ENCODE results near the gene SCARB1. TPM values are rescaled to one million over a fixed set of nuclear protein-coding genes. Genes with fewer than 3 reads are reported as not detected.
"Not testable (repeated sequence)": the region's sequence is repeated elsewhere in the genome, so short reads cannot be mapped to it uniquely, and the experiment has no call there.

SCARB1 gene, protein sequence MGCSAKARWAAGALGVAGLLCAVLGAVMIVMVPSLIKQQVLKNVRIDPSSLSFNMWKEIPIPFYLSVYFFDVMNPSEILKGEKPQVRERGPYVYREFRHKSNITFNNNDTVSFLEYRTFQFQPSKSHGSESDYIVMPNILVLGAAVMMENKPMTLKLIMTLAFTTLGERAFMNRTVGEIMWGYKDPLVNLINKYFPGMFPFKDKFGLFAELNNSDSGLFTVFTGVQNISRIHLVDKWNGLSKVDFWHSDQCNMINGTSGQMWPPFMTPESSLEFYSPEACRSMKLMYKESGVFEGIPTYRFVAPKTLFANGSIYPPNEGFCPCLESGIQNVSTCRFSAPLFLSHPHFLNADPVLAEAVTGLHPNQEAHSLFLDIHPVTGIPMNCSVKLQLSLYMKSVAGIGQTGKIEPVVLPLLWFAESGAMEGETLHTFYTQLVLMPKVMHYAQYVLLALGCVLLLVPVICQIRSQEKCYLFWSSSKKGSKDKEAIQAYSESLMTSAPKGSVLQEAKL
- total RNA-seq = 10 to 100 TPM; 18.2 to 18.3 TPM

DNA sequence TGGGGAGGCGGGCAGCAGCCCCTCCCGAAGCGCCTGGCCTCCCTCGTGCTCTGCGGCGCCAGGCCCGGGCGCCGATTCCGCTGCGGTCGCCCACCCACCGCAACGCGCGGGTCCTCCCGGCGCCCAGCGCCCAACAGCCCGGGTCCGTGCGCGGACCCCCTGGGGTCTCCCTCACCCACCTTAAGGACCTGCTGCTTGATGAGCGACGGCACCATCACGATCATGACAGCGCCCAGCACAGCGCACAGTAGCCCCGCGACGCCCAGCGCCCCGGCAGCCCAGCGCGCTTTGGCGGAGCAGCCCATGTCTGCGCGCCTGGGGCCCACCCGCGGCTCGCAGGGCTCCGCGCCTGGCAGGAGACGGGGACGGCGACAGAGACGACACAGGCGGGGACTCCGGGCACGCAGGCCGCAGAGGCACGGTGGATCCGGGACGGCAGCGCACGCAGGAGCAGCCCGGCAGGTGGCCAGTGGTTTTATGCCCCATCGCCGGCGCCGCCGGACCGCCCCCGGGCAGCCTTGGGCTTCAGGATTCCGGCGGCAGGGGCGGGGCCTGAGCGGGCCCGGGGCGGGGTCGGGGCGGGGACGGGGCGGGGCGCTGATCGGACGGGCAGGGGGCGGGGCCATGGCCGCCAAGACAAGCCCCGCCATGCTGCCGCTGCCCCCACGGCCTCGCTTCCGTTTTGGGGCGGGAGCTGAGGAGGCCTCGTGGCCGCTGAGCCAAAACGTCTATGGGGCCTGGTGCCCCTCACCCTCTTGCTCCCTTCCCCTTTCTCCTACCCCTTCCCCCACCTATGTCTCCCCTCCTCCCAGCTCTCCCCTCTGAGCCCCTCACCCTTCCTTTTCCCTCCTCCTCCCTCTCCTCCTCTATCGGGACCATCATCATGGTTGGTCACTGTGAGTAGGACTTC is at the start of gene SCARB1:
Gene SCARB1 (minus strand): TSS at position 449 of the 910 bp plus-strand sequence. CDS start 144 bp downstream, at position 305.
- Mint-ChIP-seq H3K27me3 (ENCODE audit: low read depth) (peaks cover 1% of the 10 kb centered on the region), H3K36me3 (ENCODE audit: low read depth) (peaks cover 3% of the 10 kb centered on the region), H3K4me1 (ENCODE audit: low read depth) (peaks cover 16% of the 10 kb centered on the region), H3K27ac (peak within 1 kb of the TSS; percentile 84), H3K9me3 (no peaks in the 10 kb centered on the region), H3K4me3 (peak within 1 kb of the TSS; percentile 78)
- peak; percentile 79 for DNase-seq
- CTCF ChIA-PET = interaction anchor here (0.9 kb wide), 1 partner anchor 201 kb away, joined by 3 read pairs; no protein-coding TSS in a partner anchor
- intact Hi-C loops (cut with micrococcal nuclease) = loop anchor here (1.0 to 2.0 kb wide), 3 partner anchors 43 to 126 kb away; partner anchors contain the start of gene DHX37

DNA sequence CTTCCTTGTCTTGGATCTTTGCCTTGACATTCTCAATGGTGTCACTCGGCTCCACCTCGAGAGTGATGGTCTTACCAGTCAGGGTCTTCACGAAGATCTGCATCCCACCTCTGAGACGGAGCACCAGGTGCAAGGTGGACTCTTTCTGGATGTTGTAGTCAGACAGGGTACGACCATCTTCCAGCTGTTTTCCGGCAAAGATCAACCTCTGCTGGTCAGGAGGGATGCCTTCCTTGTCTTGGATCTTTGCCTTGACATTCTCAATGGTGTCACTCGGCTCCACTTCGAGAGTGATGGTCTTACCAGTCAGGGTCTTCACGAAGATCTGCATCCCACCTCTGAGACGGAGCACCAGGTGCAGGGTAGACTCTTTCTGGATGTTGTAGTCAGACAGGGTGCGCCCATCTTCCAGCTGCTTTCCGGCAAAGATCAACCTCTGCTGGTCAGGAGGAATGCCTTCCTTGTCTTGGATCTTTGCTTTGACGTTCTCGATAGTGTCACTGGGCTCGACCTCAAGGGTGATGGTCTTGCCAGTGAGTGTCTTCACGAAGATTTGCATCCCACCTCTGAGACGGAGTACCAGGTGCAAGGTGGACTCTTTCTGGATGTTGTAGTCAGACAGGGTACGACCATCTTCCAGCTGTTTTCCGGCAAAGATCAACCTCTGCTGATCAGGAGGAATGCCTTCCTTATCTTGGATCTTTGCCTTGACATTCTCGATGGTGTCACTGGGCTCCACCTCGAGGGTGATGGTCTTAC is 49.0 kb upstream of the SCARB1 start:
- H3K27ac Mint-ChIP-seq = peak overlapping the region; percentile 98
- H3K9me3 Mint-ChIP-seq; intact Hi-C loops (cut with micrococcal nuclease); DNase-seq; H3K27me3 Mint-ChIP-seq (ENCODE audit: low read depth): not testable (repeated sequence)
- CTCF ChIA-PET = interaction anchor here (9.2 kb wide), 1 partner anchor 27 kb away, joined by 113 read pairs; no protein-coding TSS in a partner anchor
- peaks cover 37% of the 10 kb centered on the region for H3K36me3 Mint-ChIP-seq (ENCODE audit: low read depth)
- peak overlapping the region; percentile 98 for H3K4me3 Mint-ChIP-seq
- H3K4me1 Mint-ChIP-seq (ENCODE audit: low read depth) = peaks cover 55% of the 10 kb centered on the region

DNA sequence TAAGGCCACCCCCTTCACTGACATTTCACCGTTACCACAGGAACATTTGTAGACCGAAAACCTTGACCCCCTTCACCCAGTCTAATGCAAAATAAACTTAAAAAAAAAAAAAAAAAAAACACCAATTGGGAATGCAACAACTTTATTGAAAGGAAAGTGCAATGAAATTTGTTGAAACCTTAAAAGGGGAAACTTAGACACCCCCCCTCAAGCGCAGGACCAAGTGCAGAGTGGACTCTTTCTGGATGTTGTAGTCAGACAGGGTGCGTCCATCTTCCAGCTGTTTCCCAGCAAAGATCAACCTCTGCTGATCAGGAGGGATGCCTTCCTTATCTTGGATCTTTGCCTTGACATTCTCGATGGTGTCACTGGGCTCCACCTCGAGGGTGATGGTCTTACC is 47.9 kb upstream of the SCARB1 start:
- intact Hi-C loops (cut with micrococcal nuclease); H3K27me3 Mint-ChIP-seq (ENCODE audit: low read depth); H3K9me3 Mint-ChIP-seq; DNase-seq: not testable (repeated sequence)
- peak overlapping the region; percentile 56 for H3K4me3 Mint-ChIP-seq
- peak overlapping the region; percentile 64 for H3K27ac Mint-ChIP-seq
- CTCF ChIA-PET = interaction anchor here (2.8 kb wide), 1 partner anchor 29 kb away, joined by 21 read pairs; no protein-coding TSS in a partner anchor
- H3K4me1 Mint-ChIP-seq (ENCODE audit: low read depth) = peaks cover 49% of the 10 kb centered on the region
- peaks cover 37% of the 10 kb centered on the region for H3K36me3 Mint-ChIP-seq (ENCODE audit: low read depth)

DNA sequence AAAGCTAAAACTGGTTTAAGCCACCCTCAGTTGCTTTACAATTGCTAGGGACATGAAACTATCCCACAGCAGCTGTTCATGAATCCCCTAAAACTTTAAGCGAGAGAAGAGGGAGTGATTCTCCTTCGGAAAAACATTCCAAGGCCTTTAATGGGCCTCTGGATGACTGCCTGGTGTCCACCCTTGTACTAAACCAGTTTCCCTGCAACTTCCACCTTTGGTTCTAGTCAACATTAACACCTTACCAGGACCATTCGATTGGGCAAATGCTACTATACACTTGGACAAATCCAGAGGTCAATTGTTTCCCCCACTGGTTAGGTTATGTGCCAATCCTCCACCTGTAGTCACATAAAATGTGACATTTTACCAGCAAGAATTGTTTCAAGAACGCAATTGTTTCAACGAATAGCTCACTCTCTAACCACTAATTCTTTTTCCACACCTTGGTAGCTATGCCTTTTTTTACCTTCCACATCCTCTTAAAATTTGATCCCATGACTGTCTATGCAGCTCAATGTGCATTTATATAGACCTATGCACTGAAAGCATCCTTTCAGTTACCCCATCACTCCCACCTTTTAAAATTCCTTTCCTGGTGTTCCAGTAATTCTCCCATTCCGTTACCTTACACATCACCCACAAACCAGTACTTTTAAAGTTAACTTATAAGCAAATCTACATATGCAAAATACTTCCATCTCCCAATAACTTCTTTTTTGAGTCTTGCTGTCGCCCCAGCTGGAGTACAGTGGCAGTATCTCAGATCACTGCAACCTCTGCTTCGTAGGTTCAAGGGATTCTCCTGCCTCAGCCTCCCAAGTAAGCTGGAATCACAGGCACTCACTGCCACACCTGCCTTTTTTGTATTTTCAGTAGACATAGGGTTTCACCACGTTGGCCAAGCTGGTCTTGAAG is 47.2 kb upstream of the SCARB1 start:
- Mint-ChIP-seq H3K27ac (peak overlapping the region; percentile 64), H3K36me3 (ENCODE audit: low read depth) (peaks cover 37% of the 10 kb centered on the region), H3K4me3 (peak overlapping the region; percentile 56), H3K27me3 (ENCODE audit: low read depth) (peaks cover 6% of the 10 kb centered on the region), H3K9me3 (no peaks in the 10 kb centered on the region), H3K4me1 (ENCODE audit: low read depth) (peaks cover 44% of the 10 kb centered on the region)
- no peak for DNase-seq
- intact Hi-C loops (cut with micrococcal nuclease) = no loop called here
- CTCF ChIA-PET = interaction anchor here (0.6 to 2.8 kb wide), 3 partner anchors 27 to 79 kb away, joined by 3 to 21 read pairs (median 4); no protein-coding TSS in a partner anchor

DNA sequence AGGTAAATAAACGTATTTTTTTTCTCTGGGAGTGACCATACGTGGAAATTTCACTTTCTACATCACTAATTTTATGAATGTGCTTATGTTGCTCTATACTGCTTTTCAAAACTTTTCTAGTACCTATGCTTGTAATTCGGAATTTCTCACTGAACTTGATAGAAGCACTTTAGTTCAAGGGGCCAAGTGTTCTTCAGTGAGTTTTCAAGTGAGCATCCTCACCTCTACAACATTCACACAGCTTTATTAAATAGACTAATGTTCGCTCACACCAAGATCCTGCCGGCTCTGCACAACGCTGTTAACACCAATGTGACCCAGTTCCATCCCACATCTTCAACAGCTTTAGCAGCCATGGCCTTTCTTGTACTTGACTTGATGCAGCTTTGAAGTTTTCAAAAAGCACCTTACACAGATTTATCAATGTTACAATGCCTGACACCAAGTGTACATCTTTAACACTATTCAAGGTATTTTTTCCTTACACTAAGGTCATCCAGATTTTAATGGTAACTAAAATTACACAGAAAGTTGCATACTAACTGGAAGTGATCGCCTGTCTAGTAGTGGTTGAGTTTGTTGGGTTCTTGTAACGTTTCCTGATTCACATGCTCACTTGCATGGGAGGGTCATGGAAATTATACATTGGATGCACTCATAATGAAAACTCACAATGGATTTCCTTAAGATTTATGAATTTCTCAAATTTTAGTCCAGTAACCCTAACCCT is 46.3 kb upstream of the SCARB1 start:
- Mint-ChIP-seq H3K27me3 (ENCODE audit: low read depth) (peaks cover 6% of the 10 kb centered on the region), H3K27ac (peak overlapping the region; percentile 42), H3K4me1 (ENCODE audit: low read depth) (peaks cover 37% of the 10 kb centered on the region), H3K4me3 (no peak overlapping the region), H3K36me3 (ENCODE audit: low read depth) (peaks cover 37% of the 10 kb centered on the region), H3K9me3 (no peaks in the 10 kb centered on the region)
- intact Hi-C loops (cut with micrococcal nuclease) = no loop called here
- no peak for DNase-seq
- CTCF ChIA-PET = interaction anchor here (2.0 to 2.8 kb wide), 2 partner anchors 28 to 30 kb away, joined by 4 to 21 read pairs; no protein-coding TSS in a partner anchor

DNA sequence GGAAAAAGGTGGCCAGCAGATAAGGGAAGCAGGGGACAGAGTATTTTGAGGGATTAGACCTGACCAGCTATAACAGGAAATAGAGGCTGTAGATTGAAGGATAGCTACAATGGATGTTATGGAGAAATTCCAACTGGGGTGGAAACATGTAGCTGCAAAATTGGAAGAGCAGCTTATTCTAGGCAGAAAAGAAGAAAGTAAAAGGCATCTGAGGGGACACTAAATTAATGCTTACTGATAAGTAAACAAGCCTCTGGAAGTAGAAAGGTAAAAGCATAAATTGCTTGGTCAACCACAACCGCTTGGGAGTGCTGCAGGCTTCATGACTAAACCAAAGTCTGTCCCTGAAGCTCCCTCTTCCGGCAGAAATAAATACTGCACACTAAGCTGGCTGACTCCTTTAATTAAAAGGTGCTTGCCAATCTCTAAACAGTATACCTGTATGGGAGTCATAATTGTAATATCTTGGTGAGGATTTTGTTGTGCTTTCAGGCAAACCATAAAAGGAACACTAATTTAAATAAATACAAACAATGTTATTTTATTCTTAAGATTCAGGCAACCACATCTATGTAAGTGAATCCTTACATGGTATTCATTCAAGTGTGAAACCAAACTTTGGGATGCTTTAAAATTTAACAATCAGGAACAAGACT is 43.1 kb upstream of the SCARB1 start:
- Mint-ChIP-seq H3K4me3 (no peak overlapping the region), H3K27me3 (ENCODE audit: low read depth) (no peaks in the 10 kb centered on the region), H3K4me1 (ENCODE audit: low read depth) (peaks cover 19% of the 10 kb centered on the region), H3K27ac (peak overlapping the region; percentile 12), H3K9me3 (no peaks in the 10 kb centered on the region), H3K36me3 (ENCODE audit: low read depth) (peaks cover 11% of the 10 kb centered on the region)
- CTCF ChIA-PET = interaction anchor here (0.6 to 4.4 kb wide), 32 partner anchors 9 to 1835 kb away, joined by 3 to 95 read pairs (median 4); partner anchors contain the start of gene AACS
- DNase-seq = peak; percentile 98
- intact Hi-C loops (cut with micrococcal nuclease) = loop anchor here (1.0 to 2.0 kb wide), 6 partner anchors 14 to 496 kb away; partner anchors contain the start of gene DHX37

DNA sequence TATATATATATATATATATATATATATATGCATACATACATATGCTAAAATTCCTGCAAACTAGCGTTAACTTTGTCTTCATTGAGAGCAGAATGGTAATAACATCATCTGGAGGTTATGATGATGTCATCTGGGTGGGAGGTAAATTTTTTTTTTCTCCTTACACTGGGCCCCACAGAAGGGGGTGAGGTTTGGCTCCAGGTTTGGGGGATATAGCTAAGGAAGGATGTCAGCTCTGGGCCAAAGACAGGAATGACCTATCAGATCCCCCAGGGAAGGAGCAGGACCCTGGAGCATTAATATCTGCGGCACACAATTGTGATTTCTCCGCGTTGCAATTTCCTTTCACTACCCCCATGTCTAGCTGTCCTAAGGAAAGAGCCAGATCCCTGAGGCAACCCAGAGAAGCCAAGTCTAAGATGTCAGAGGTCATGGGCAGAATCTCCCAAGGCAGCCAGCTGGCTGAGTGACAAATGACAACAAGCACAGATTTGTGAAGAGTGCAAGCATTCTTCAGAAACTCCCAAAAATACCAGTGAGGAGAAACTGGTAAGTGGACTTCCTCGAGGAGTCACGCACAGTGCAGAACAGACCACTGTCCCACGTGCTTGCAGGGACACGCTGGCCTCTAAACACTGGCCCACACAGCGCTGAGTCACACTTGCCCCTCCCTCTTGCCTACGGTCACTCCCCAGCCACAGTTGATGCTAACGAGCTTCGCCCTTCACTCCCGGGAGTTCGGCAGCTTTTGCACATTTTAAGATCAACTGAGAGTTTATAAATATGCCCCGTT is 40.8 kb upstream of the SCARB1 start:
- no peak overlapping the region for H3K27ac Mint-ChIP-seq
- no peak overlapping the region for H3K4me3 Mint-ChIP-seq
- peaks cover 5% of the 10 kb centered on the region for H3K4me1 Mint-ChIP-seq (ENCODE audit: low read depth)
- H3K36me3 Mint-ChIP-seq (ENCODE audit: low read depth) = no peaks in the 10 kb centered on the region
- intact Hi-C loops (cut with micrococcal nuclease) = no loop called here
- H3K9me3 Mint-ChIP-seq = no peaks in the 10 kb centered on the region
- CTCF ChIA-PET = interaction anchor here (0.8 to 4.4 kb wide), 4 partner anchors 13 to 36 kb away, joined by 3 to 95 read pairs (median 26); no protein-coding TSS in a partner anchor
- no peaks in the 10 kb centered on the region for H3K27me3 Mint-ChIP-seq (ENCODE audit: low read depth)
- no peak for DNase-seq

DNA sequence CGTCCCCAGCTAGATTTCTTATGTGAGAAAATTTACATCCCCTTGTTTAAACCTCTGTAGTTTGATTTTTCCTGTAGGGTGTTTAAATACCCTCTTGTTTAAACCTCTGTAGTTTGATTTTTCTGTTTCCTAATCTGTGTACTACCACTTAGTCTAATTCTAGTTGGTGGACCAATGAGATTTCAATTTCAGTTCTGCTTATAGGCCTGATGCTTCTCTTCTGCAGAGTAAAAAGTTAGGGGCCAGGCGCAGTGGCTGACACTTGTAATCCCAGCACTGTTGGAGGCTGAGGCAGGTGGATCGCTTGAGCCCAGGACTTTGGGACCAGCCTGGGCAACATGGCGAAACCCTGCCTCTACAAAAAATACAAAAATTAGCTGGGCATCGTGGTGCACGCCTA is 39.3 kb upstream of the SCARB1 start:
- Mint-ChIP-seq H3K27ac (no peak overlapping the region), H3K9me3 (no peaks in the 10 kb centered on the region), H3K4me3 (no peak overlapping the region), H3K27me3 (ENCODE audit: low read depth) (no peaks in the 10 kb centered on the region), H3K4me1 (ENCODE audit: low read depth) (peaks cover 16% of the 10 kb centered on the region), H3K36me3 (ENCODE audit: low read depth) (no peaks in the 10 kb centered on the region)
- DNase-seq = no peak
- CTCF ChIA-PET = no interaction called here
- intact Hi-C loops (cut with micrococcal nuclease) = no loop called here

DNA sequence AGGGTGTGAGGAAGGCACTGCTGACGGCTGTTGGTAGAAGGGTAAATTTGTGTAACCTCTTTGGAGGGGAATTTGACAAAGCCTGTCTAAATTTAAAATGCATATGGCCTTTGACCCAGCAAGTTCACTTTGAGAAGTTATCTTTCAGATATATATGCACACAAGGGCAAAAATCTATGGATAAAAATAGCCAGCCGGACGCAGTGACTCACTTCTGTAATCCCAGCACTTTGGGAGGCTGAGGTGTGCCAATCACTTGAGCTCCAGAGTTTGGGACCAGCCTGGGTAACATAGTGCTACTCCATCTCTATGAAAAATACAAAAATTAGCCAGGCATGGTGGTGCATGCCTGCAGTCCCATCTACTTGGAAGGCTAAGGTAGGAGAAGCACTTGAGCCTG is 37.3 kb upstream of the SCARB1 start:
- CTCF ChIA-PET = interaction anchor here (2.6 kb wide), 2 partner anchors 39 to 45 kb away, joined by 6 to 10 read pairs; no protein-coding TSS in a partner anchor
- intact Hi-C loops (cut with micrococcal nuclease) = no loop called here
- DNase-seq = no peak
- Mint-ChIP-seq H3K9me3 (no peaks in the 10 kb centered on the region), H3K27me3 (ENCODE audit: low read depth) (no peaks in the 10 kb centered on the region), H3K4me1 (ENCODE audit: low read depth) (peaks cover 12% of the 10 kb centered on the region), H3K36me3 (ENCODE audit: low read depth) (no peaks in the 10 kb centered on the region), H3K4me3 (no peak overlapping the region), H3K27ac (no peak overlapping the region)

Data from activated naive CD4-positive, alpha-beta T cell treated with anti-CD3 and anti-CD28 coated beads for 36 hours (primary cell).